HG03135 (cell line): ENCODE measurements around the gene SLC39A3.
A peak's percentile ranks its signal among the peaks of the same experiment; 100 is the strongest.

Source experiments
- ATAC-seq: cut with Tn5 transposase; IDR thresholded peaks from one replicate; pipeline ENCODE4 v1.9.1; 2021; ENCODE audit warnings: mild to moderate bottlenecking, moderate library complexity; ENCODE audit not compliant: unreplicated experiment

SLC39A3 gene

GRCh38 chr19:2739602-2740313 lies at the start of gene SLC39A3:
Gene SLC39A3, minus strand, starts transcription at chr19:2740017. Its CDS starts 2,760 bp downstream, at chr19:2737257.
- peak; percentile 92 for ATAC-seq

GRCh38 chr19:2788237-2788636 lies 48.4 kb upstream of the SLC39A3 start:
- no peak for ATAC-seq

DNA sequence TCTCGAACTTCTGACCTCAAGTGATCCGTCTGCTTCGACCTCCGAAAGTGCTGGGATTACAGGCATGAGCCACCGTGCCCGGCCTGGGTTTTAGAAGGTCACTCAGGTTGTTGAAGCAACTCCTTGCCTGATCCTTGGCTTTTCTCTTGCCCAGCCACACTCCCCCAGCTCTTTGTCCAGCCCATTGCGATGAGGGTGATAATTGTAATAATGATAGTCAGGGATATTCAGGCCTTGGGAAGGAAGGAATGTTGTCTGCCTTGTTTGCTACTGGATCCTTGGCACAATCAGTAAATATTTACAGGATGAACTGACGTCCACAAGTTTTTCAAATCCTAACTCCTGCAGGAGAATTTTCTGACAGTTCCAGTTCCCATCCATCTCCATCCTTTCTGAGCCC lies 47.3 kb upstream of the SLC39A3 start:
- ATAC-seq, result no peak

DNA sequence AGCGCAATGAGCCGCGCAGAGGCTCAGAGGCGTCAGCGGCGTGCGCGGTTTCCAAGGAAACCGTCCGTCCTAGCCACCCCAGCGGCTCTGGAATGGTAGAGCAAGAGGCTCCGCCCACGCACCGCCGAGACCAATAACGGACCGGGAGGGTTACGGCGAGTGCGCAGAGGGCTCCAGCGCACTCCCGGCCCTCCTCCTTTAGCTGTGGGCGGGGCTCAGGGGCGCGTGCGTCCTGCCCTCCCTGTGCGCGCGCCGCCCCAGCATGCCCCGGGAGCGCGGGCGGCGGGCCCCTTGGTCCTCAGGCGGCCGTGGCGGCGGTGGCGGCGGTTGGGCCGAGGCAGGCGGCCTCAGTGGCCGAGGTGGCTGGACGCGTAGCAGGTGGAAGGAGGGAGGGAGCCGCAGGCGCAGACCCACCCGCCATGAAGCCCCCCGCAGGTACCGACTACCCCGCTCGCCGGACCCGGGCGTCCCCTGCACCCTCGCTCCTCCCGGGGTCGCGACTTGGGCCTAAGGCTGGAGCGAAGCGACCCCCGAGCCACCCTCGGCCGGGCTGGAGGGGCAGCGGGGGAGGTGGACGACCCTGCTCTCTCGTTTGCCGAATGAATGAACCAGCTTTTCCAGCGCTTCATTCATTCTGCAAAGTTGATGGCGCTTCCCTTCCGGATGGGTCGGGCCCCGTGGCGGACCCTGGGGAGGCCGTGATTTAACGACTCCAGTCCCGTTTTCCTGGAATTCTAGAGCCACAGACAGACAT lies 45.6 kb upstream of the SLC39A3 start, which contains the start of gene THOP1:
THOP1 (plus strand) TSS at position 260 of the 754 bp plus-strand sequence; CDS start at position 420, 160 bp downstream.
- peak; percentile 54 for ATAC-seq

DNA sequence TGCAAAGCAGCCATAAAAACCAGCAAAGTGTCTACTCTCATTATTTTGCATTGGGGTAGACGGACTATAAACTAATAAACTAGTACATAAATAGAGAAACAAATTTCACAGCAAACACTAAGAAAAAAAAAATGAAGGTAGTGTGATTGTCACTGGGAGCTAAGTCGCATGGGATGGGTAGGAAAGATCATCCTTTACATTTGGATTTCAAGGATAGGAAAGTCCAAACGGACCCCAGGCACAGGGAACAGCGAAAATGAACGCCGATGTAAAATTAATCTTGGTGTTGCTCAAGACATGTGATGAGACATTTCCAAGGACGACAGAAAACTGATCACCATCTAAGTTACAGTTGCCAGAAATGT lies 43.9 kb upstream of the SLC39A3 start:
- no peak for ATAC-seq

- peak; percentile 78 for ATAC-seq
Measured at GRCh38 chr19:2782936-2783780, 43.3 kb upstream of the SLC39A3 start, which contains the start of gene SGTA. Gene SGTA, minus strand, starts transcription at chr19:2783273. Its CDS starts 14,205 bp downstream, at chr19:2769068.

GRCh38 chr19:2782329-2782935 lies 42.6 kb upstream of the SLC39A3 start:
- ATAC-seq, result no peak

GRCh38 chr19:2780284-2780683 lies 40.5 kb upstream of the SLC39A3 start:
- ATAC-seq, result no peak

- ATAC-seq, result no peak
Measured at GRCh38 chr19:2779121-2779740, 39.4 kb upstream of the SLC39A3 start.

GRCh38 chr19:2777952-2778683 lies 38.3 kb upstream of the SLC39A3 start:
- ATAC-seq, result no peak

GRCh38 chr19:2775556-2776430 lies 36.0 kb upstream of the SLC39A3 start:
- ATAC-seq, result no peak

- no peak for ATAC-seq
Measured at GRCh38 chr19:2774953-2775555, 35.2 kb upstream of the SLC39A3 start.

DNA sequence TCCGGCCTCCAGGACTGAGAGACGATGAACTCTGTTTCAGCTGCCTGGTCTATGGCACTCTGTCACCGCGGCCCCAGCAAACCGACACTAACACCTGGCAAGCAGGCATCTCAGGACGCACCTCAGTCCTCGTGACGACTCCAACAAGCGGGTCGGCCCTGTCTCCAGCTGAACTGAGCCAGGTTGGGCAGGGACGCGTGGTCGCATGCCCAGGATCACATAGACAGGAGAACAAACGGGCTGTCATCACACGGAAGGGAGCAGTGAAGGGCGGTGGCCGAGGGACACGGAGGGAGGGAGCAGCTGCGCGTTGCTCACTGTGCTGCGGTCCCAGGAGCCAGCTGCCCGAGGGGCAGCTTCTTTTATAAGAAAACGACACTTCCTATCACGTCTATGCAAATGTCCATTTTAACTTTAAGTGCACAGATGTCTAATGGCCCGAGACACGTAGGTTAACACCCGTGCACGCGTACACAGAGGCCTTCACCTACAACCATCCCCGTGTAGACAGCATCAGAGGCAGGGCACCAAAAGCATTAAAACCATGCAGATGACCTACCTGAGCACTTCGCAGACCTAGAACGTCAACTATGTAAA lies 34.4 kb upstream of the SLC39A3 start:
- ATAC-seq, result no peak

GRCh38 chr19:2771786-2772674 lies 32.2 kb upstream of the SLC39A3 start:
- no peak for ATAC-seq

- ATAC-seq, result no peak
Measured at GRCh38 chr19:2770055-2771013, 30.5 kb upstream of the SLC39A3 start.

DNA sequence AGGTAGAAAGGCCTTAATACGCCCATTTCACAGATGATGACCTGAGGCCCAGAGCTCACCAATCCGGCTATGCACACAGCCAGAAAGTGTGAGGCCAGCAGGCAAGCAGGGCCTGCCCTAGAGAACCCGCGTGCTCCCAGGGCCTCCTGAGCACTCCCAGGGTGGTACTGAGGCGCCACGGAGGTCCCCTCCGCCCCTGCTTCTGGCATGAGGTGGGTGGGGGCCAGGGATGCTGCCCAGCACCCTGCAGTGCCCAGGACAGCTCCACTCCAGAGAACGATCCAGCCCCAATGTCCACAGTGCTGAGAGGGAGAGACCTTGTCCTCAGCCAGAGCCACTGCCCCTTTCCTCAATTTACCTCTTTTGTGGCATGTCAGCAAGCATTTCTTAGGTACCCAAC lies 29.4 kb upstream of the SLC39A3 start:
- no peak for ATAC-seq
